ENCODE results near the gene ORM1.

Gene ORM1

GRCh38 chr9:114282104-114282485 is 40.8 kb upstream of the ORM1 start:
- no peak overlapping the region for H3K4me3 ChIP-seq (ENCODE audit: low read length)
- no peak for DNase-seq
- H3K79me2 ChIP-seq (ENCODE audit: low read length), result no peaks in the 10 kb centered on the region
- no peaks in the 10 kb centered on the region for H3K27me3 ChIP-seq (replicated peaks; ENCODE audit: insufficient read depth, low read length)
- H3K9me3 ChIP-seq (replicated peaks; ENCODE audit: insufficient read depth, low read length), result no peaks in the 10 kb centered on the region
- no peak overlapping the region for H2AFZ ChIP-seq (ENCODE audit: low read length)
- no peak for TF ChIP-seq EZH2phosphoT487 (IDR thresholded peaks at IDR 0.05; ENCODE audit: low read length)
- TF ChIP-seq EZH2 (optimal IDR thresholded peaks at IDR 0.05; ENCODE audit: low read depth, low read length), result no peak
- TF ChIP-seq, protein P1, sequence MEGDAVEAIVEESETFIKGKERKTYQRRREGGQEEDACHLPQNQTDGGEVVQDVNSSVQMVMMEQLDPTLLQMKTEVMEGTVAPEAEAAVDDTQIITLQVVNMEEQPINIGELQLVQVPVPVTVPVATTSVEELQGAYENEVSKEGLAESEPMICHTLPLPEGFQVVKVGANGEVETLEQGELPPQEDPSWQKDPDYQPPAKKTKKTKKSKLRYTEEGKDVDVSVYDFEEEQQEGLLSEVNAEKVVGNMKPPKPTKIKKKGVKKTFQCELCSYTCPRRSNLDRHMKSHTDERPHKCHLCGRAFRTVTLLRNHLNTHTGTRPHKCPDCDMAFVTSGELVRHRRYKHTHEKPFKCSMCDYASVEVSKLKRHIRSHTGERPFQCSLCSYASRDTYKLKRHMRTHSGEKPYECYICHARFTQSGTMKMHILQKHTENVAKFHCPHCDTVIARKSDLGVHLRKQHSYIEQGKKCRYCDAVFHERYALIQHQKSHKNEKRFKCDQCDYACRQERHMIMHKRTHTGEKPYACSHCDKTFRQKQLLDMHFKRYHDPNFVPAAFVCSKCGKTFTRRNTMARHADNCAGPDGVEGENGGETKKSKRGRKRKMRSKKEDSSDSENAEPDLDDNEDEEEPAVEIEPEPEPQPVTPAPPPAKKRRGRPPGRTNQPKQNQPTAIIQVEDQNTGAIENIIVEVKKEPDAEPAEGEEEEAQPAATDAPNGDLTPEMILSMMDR (IDR thresholded peaks at IDR 0.05; ENCODE audit: low read length), result no peak
- H3K9ac ChIP-seq (ENCODE audit: low read length), result no peak overlapping the region
- H3K9me2 ChIP-seq (replicated peaks; ENCODE audit: insufficient read depth, low read length), result no peaks in the 10 kb centered on the region
- H4K20me1 ChIP-seq (ENCODE audit: insufficient read depth, low read length), result no peaks in the 10 kb centered on the region
- H3K4me1 ChIP-seq (ENCODE audit: low read length), result peaks cover 14% of the 10 kb centered on the region
- peak overlapping the region; percentile 68; the same call in 1 of the 2 replicates for H3K4me2 ChIP-seq (ENCODE audit: low read depth, low read length)
- no peak overlapping the region for H3K27ac ChIP-seq (ENCODE audit: low read length)
- H3F3A ChIP-seq (ENCODE audit: insufficient read depth, low read length), result no peaks in the 10 kb centered on the region
- no peaks in the 10 kb centered on the region for H3K36me3 ChIP-seq (replicated peaks; ENCODE audit: insufficient read depth, low read length)

DNA sequence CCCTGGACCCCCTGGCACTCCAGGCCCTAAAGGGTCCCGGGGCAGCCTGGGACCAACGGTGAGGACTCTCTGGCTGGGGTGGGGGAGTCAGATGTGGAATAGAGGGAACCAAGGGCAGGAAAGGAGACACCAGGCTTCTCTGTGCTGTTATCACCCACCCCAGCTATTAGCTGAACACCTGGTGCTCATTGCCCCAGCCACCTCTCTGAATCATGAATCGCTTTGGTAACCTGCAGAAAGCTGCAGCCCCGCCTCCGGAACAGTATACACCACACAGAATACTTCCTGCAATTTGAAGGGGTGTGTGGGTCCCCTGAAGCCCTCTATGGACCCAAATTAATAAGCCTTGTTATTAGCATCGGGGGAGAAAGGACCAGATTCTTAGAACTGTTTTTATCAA is 40.4 kb upstream of the ORM1 start:
- peak; percentile 45 for DNase-seq
- Histone ChIP-seq H3K79me2 (ENCODE audit: low read length) (no peaks in the 10 kb centered on the region), H3K4me1 (ENCODE audit: low read length) (peaks cover 14% of the 10 kb centered on the region), H2AFZ (ENCODE audit: low read length) (peak overlapping the region; percentile 53), H3K27me3 (replicated peaks; ENCODE audit: insufficient read depth, low read length) (no peaks in the 10 kb centered on the region), H4K20me1 (ENCODE audit: insufficient read depth, low read length) (no peaks in the 10 kb centered on the region), H3K4me3 (ENCODE audit: low read length) (peak overlapping the region; percentile 29), H3K4me2 (ENCODE audit: low read depth, low read length) (peak overlapping the region; percentile 68), H3K27ac (ENCODE audit: low read length) (peak overlapping the region; percentile 49), H3K36me3 (replicated peaks; ENCODE audit: insufficient read depth, low read length) (no peaks in the 10 kb centered on the region), H3K9me3 (replicated peaks; ENCODE audit: insufficient read depth, low read length) (no peaks in the 10 kb centered on the region), H3K9ac (ENCODE audit: low read length) (peak overlapping the region; percentile 40; the same call in 1 of the 2 replicates), H3K9me2 (replicated peaks; ENCODE audit: insufficient read depth, low read length) (no peaks in the 10 kb centered on the region), H3F3A (ENCODE audit: insufficient read depth, low read length) (no peaks in the 10 kb centered on the region)
- no peak for TF ChIP-seq EZH2phosphoT487 (IDR thresholded peaks at IDR 0.05; ENCODE audit: low read length)
- TF ChIP-seq EZH2 (optimal IDR thresholded peaks at IDR 0.05; ENCODE audit: low read depth, low read length), result no peak
- TF ChIP-seq, protein P1 (IDR thresholded peaks at IDR 0.05; ENCODE audit: low read length), result no peak

DNA sequence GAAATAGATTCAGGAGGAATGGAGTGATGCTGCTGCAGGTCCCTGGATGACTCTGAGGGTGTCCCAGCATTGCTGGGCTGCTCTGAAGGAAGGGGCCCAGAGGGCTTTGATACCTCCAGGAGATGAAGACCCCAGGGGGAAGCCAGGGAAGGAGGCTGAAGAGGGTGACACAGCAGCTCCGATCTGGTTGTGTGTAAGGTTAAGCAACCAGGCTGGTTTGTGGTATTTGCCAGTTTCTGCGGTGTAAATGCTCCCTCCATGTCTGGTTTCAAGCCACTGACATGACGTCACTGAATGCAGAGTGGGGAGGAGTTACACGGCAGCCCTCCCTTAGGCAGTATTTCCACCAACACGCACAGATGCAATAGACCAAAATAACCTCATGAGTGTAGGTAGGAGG is 40.0 kb upstream of the ORM1 start:
- TF ChIP-seq EZH2phosphoT487 (IDR thresholded peaks at IDR 0.05; ENCODE audit: low read length) (no peak), EZH2 (optimal IDR thresholded peaks at IDR 0.05; ENCODE audit: low read depth, low read length) (no peak)
- TF ChIP-seq, protein P1 (IDR thresholded peaks at IDR 0.05; ENCODE audit: low read length), result no peak
- Histone ChIP-seq H3F3A (ENCODE audit: insufficient read depth, low read length) (no peaks in the 10 kb centered on the region), H3K27ac (ENCODE audit: low read length) (peak overlapping the region; percentile 49), H3K4me3 (ENCODE audit: low read length) (peak overlapping the region; percentile 29), H3K4me1 (ENCODE audit: low read length) (peaks cover 14% of the 10 kb centered on the region), H3K9me2 (replicated peaks; ENCODE audit: insufficient read depth, low read length) (no peaks in the 10 kb centered on the region), H3K4me2 (ENCODE audit: low read depth, low read length) (peak overlapping the region; percentile 68), H3K9me3 (replicated peaks; ENCODE audit: insufficient read depth, low read length) (no peaks in the 10 kb centered on the region), H2AFZ (ENCODE audit: low read length) (peak overlapping the region; percentile 53), H3K27me3 (replicated peaks; ENCODE audit: insufficient read depth, low read length) (no peaks in the 10 kb centered on the region), H3K36me3 (replicated peaks; ENCODE audit: insufficient read depth, low read length) (no peaks in the 10 kb centered on the region), H3K9ac (ENCODE audit: low read length) (peak overlapping the region; percentile 40; the same call in 1 of the 2 replicates), H3K79me2 (ENCODE audit: low read length) (no peaks in the 10 kb centered on the region), H4K20me1 (ENCODE audit: insufficient read depth, low read length) (no peaks in the 10 kb centered on the region)
- peak; percentile 78 for DNase-seq
